ENCODE data around the gene SPATA9.

The SPATA9 gene

DNA sequence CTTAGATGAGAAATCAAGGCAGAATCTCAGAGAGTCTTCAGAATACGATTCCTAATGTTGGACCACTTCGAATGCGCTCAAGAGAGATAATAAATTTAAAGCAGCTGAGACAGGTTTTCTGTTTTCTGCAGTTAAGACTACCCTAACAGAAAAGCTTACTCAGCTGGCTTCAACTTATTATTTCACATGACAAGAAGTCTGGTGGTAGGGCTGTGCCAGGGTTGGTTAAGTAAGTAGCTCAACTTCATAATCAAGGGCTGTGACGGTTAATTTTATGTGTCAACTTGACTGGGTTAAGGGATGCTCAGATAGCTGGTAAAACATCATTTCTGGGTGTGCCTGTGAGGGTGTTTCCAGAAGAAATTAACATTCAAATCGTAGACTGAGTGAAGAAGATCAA is 59.1 kb downstream of the SPATA9 start:
- H3K27me3 ChIP-seq (ENCODE audit: insufficient read depth, low read length) = peaks cover 32% of the 10 kb centered on the region
- no peaks in the 10 kb centered on the region for H3K79me1 ChIP-seq (ENCODE audit: low read length)
- no peak overlapping the region for H4K91ac ChIP-seq (ENCODE audit: low read depth, low read length)
- H4K8ac ChIP-seq (ENCODE audit: low read depth, low read length) = no peak overlapping the region
- H2BK5ac ChIP-seq (ENCODE audit: low read depth, low read length, poor library complexity) = no peak overlapping the region
- H3K4me1 ChIP-seq (ENCODE audit: control insufficient read depth in 1 of 2, insufficient read depth in 2 of 2, low read length in 2 of 2) = peaks cover 7 to 18% of the 10 kb centered on the region in 2 experiments
- no peak overlapping the region for H2AFZ ChIP-seq (ENCODE audit: insufficient read depth, low read length, poor library complexity)
- no peak overlapping the region for H2AK5ac ChIP-seq (ENCODE audit: low read length)
- no peak overlapping the region for H3K27ac ChIP-seq (ENCODE audit: low read depth, low read length)
- H3K4me3 ChIP-seq (ENCODE audit: low read depth, low read length) = no peak overlapping the region
- no peak overlapping the region for H3K4ac ChIP-seq (ENCODE audit: low read depth, low read length)
- no peaks in the 10 kb centered on the region for H3K36me3 ChIP-seq (ENCODE audit: control insufficient read depth in 1 of 2, insufficient read depth in 2 of 2, low read length in 2 of 2)
- H3K9ac ChIP-seq (ENCODE audit: low read length) = no peak overlapping the region
- WGBS (ENCODE audit: extremely low coverage, insufficient coverage, insufficient read length) = no CpG with 5 or more reads among the region's 5 CpGs
- no peak overlapping the region for H3K14ac ChIP-seq (ENCODE audit: low read length)
- H2BK12ac ChIP-seq (ENCODE audit: low read length) = no peak overlapping the region
- H4K12ac ChIP-seq (ENCODE audit: low read depth, low read length) = no peak overlapping the region
- H2BK120ac ChIP-seq (ENCODE audit: insufficient read depth, low read length, poor library complexity) = no peak overlapping the region
- no peak for DNase-seq
- no peaks in the 10 kb centered on the region for H3K79me2 ChIP-seq (ENCODE audit: control insufficient read depth, insufficient read depth, low read length, poor library complexity)
- H3K23ac ChIP-seq (ENCODE audit: low read length) = no peak overlapping the region
- H3K18ac ChIP-seq (ENCODE audit: low read length) = no peak overlapping the region
- H3K4me2 ChIP-seq (ENCODE audit: low read length) = no peak overlapping the region
- peaks cover 2% of the 10 kb centered on the region for H3K9me3 ChIP-seq (ENCODE audit: insufficient read depth, low read depth, low read length)

DNA sequence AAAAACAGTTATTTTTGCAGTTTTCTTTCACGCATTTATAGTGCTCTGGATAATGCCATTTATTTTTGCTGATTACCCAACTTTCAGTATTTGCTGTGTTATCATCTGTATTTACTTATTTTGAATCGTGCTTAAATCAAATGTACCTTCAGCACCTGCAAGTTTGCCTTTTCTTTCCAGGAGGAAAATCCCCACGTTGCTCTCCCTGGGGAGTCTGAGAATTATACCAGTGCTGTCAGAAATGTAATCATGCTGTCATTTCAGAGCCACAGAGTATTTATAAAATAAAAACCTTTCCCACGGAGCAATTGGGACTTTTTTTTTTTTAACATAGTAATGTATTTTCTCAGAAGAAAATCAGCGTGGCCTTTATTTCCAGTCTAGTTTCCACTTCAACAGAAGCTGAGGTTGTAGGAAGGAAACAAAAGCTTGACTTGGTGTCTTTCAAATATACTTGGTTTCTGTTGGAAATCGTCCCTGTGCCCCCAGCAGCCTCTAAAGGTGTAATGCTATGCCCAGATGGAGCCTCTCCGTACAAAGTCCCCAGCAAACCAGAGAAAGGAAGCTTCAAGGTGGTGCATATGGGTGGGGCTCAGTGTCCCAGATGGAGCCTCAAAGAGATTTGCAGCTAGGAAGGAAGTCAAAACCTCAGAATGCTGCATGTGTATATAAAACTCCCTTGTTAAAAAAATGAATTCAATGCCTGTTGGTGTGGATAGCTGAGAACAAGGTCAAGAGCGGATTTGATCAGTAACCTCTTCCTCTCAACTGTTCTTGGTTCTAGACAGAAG is 60.8 kb downstream of the SPATA9 start:
- Histone ChIP-seq H3K27me3 (ENCODE audit: insufficient read depth, low read length) (peaks cover 33% of the 10 kb centered on the region), H2BK12ac (ENCODE audit: low read length) (no peak overlapping the region), H3K4ac (ENCODE audit: low read depth, low read length) (no peak overlapping the region), H3K9ac (ENCODE audit: low read length) (no peak overlapping the region), H2BK120ac (ENCODE audit: insufficient read depth, low read length, poor library complexity) (no peak overlapping the region), H3K79me1 (ENCODE audit: low read length) (no peaks in the 10 kb centered on the region), H3K4me3 (ENCODE audit: low read depth, low read length) (no peak overlapping the region), H3K4me2 (ENCODE audit: low read length) (no peak overlapping the region), H2AK5ac (ENCODE audit: low read length) (no peak overlapping the region), H4K91ac (ENCODE audit: low read depth, low read length) (no peak overlapping the region), H3K79me2 (ENCODE audit: control insufficient read depth, insufficient read depth, low read length, poor library complexity) (no peaks in the 10 kb centered on the region), H3K18ac (ENCODE audit: low read length) (no peak overlapping the region), H4K12ac (ENCODE audit: low read depth, low read length) (no peak overlapping the region), H3K23ac (ENCODE audit: low read length) (no peak overlapping the region), H3K4me1 (ENCODE audit: control insufficient read depth in 1 of 2, insufficient read depth in 2 of 2, low read length in 2 of 2) (peaks cover 7 to 18% of the 10 kb centered on the region in 2 experiments), H3K14ac (ENCODE audit: low read length) (no peak overlapping the region), H2AFZ (ENCODE audit: insufficient read depth, low read length, poor library complexity) (no peak overlapping the region), H4K8ac (ENCODE audit: low read depth, low read length) (no peak overlapping the region), H3K9me3 (ENCODE audit: insufficient read depth, low read depth, low read length) (peaks cover 2% of the 10 kb centered on the region), H2BK5ac (ENCODE audit: low read depth, low read length, poor library complexity) (no peak overlapping the region), H3K27ac (ENCODE audit: low read depth, low read length) (no peak overlapping the region), H3K36me3 (ENCODE audit: control insufficient read depth in 1 of 2, insufficient read depth in 2 of 2, low read length in 2 of 2) (no peaks in the 10 kb centered on the region)
- WGBS (ENCODE audit: extremely low coverage, insufficient coverage, insufficient read length) = no CpG with 5 or more reads among the region's 8 CpGs
- no peak for DNase-seq

DNA sequence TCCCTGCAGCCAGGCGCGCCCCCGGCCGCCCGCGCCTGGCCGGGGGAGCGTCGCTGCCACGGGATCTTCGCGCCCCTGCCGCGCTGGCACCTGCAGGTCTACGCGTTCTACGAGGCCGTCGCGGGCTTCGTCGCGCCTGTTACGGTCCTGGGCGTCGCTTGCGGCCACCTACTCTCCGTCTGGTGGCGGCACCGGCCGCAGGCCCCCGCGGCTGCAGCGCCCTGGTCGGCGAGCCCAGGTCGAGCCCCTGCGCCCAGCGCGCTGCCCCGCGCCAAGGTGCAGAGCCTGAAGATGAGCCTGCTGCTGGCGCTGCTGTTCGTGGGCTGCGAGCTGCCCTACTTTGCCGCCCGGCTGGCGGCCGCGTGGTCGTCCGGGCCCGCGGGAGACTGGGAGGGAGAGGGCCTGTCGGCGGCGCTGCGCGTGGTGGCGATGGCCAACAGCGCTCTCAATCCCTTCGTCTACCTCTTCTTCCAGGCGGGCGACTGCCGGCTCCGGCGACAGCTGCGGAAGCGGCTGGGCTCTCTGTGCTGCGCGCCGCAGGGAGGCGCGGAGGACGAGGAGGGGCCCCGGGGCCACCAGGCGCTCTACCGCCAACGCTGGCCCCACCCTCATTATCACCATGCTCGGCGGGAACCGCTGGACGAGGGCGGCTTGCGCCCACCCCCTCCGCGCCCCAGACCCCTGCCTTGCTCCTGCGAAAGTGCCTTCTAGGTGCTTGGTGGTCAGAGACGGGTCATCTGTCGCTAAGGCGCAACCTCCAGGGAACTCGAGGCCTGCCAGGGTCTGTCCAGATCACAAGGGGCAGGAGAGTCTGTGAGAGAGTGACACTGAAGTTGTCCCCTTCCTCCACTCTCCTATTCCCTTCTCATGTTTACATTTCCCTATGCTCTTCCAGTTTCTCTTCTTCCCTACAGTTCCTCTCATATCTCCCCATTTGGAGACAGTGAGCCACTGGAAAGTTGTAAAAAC is 61.6 kb downstream of the SPATA9 start:
- no CpG with 5 or more reads among the region's 92 CpGs for WGBS (ENCODE audit: extremely low coverage, insufficient coverage, insufficient read length)
- Histone ChIP-seq H3K9ac (ENCODE audit: low read length) (no peak overlapping the region), H3K23ac (ENCODE audit: low read length) (no peak overlapping the region), H3K27ac (ENCODE audit: low read depth, low read length) (no peak overlapping the region), H3K4me3 (ENCODE audit: low read depth, low read length) (peak overlapping the region; percentile 72), H3K79me2 (ENCODE audit: control insufficient read depth, insufficient read depth, low read length, poor library complexity) (no peaks in the 10 kb centered on the region), H3K4me1 (ENCODE audit: control insufficient read depth in 1 of 2, insufficient read depth in 2 of 2, low read length in 2 of 2) (peaks cover 7 to 18% of the 10 kb centered on the region in 2 experiments), H3K27me3 (ENCODE audit: insufficient read depth, low read length) (peaks cover 33% of the 10 kb centered on the region), H4K8ac (ENCODE audit: low read depth, low read length) (no peak overlapping the region), H3K14ac (ENCODE audit: low read length) (peak overlapping the region; percentile 26), H2BK120ac (ENCODE audit: insufficient read depth, low read length, poor library complexity) (no peak overlapping the region), H3K4ac (ENCODE audit: low read depth, low read length) (no peak overlapping the region), H2AK5ac (ENCODE audit: low read length) (no peak overlapping the region), H3K36me3 (ENCODE audit: control insufficient read depth in 1 of 2, insufficient read depth in 2 of 2, low read length in 2 of 2) (no peaks in the 10 kb centered on the region), H3K9me3 (ENCODE audit: insufficient read depth, low read depth, low read length) (peaks cover 2% of the 10 kb centered on the region), H3K79me1 (ENCODE audit: low read length) (no peaks in the 10 kb centered on the region), H2AFZ (ENCODE audit: insufficient read depth, low read length, poor library complexity) (peak overlapping the region; percentile 14), H2BK12ac (ENCODE audit: low read length) (no peak overlapping the region), H4K91ac (ENCODE audit: low read depth, low read length) (no peak overlapping the region), H2BK5ac (ENCODE audit: low read depth, low read length, poor library complexity) (no peak overlapping the region), H3K4me2 (ENCODE audit: low read length) (peak overlapping the region; percentile 96), H3K18ac (ENCODE audit: low read length) (peak overlapping the region; percentile 6), H4K12ac (ENCODE audit: low read depth, low read length) (no peak overlapping the region)
- peak; percentile 34 to 61 for DNase-seq

DNA sequence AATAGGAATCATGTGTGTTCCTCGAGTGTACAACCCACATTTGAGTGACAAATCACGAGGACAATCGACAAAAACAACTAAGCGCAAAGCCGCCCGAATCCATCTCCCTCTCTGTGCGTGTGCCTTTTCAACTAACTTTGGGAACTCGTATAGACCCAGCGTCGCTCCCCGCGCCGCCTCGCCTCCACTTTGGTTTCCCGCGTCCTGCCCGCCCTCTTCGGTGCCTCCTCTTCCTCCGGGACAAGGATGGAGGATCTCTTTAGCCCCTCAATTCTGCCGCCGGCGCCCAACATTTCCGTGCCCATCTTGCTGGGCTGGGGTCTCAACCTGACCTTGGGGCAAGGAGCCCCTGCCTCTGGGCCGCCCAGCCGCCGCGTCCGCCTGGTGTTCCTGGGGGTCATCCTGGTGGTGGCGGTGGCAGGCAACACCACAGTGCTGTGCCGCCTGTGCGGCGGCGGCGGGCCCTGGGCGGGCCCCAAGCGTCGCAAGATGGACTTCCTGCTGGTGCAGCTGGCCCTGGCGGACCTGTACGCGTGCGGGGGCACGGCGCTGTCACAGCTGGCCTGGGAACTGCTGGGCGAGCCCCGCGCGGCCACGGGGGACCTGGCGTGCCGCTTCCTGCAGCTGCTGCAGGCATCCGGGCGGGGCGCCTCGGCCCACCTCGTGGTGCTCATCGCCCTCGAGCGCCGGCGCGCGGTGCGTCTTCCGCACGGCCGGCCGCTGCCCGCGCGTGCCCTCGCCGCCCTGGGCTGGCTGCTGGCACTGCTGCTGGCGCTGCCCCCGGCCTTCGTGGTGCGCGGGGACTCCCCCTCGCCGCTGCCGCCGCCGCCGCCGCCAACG is 62.5 kb downstream of the SPATA9 start, which contains the start of gene GPR150:
TSS of gene GPR150 (plus strand) at position 58 of the 840 bp plus-strand sequence. CDS start at position 247, 189 bp downstream.
- H3K27me3 ChIP-seq (ENCODE audit: insufficient read depth, low read length) = peaks cover 33% of the 10 kb centered on the region
- H3K18ac ChIP-seq (ENCODE audit: low read length) = peak within 1 kb of the TSS; percentile 6
- peak within 1 kb of the TSS; percentile 72 for H3K4me3 ChIP-seq (ENCODE audit: low read depth, low read length)
- H2BK120ac ChIP-seq (ENCODE audit: insufficient read depth, low read length, poor library complexity) = no peak within 1 kb of the TSS
- no peak within 1 kb of the TSS for H2BK12ac ChIP-seq (ENCODE audit: low read length)
- no peak within 1 kb of the TSS for H2BK5ac ChIP-seq (ENCODE audit: low read depth, low read length, poor library complexity)
- no peaks in the 10 kb centered on the region for H3K36me3 ChIP-seq (ENCODE audit: control insufficient read depth in 1 of 2, insufficient read depth in 2 of 2, low read length in 2 of 2)
- H3K4me2 ChIP-seq (ENCODE audit: low read length) = peak within 1 kb of the TSS; percentile 96
- H3K4ac ChIP-seq (ENCODE audit: low read depth, low read length) = no peak within 1 kb of the TSS
- no peak within 1 kb of the TSS for H2AK5ac ChIP-seq (ENCODE audit: low read length)
- DNase-seq = peak; percentile 62 to 71
- peaks cover 7 to 18% of the 10 kb centered on the region in 2 experiments for H3K4me1 ChIP-seq (ENCODE audit: control insufficient read depth in 1 of 2, insufficient read depth in 2 of 2, low read length in 2 of 2)
- H3K9me3 ChIP-seq (ENCODE audit: insufficient read depth, low read depth, low read length) = peaks cover 2% of the 10 kb centered on the region
- peak within 1 kb of the TSS; percentile 56 for H2AFZ ChIP-seq (ENCODE audit: insufficient read depth, low read length, poor library complexity)
- H4K91ac ChIP-seq (ENCODE audit: low read depth, low read length) = no peak within 1 kb of the TSS
- no peaks in the 10 kb centered on the region for H3K79me1 ChIP-seq (ENCODE audit: low read length)
- no peak within 1 kb of the TSS for H4K8ac ChIP-seq (ENCODE audit: low read depth, low read length)
- peak within 1 kb of the TSS; percentile 26 for H3K14ac ChIP-seq (ENCODE audit: low read length)
- no peak within 1 kb of the TSS for H3K9ac ChIP-seq (ENCODE audit: low read length)
- H4K12ac ChIP-seq (ENCODE audit: low read depth, low read length) = no peak within 1 kb of the TSS
- H3K79me2 ChIP-seq (ENCODE audit: control insufficient read depth, insufficient read depth, low read length, poor library complexity) = no peaks in the 10 kb centered on the region
- WGBS (ENCODE audit: extremely low coverage, insufficient coverage, insufficient read length) = no CpG with 5 or more reads among the region's 85 CpGs
- no peak within 1 kb of the TSS for H3K27ac ChIP-seq (ENCODE audit: low read depth, low read length)
- H3K23ac ChIP-seq (ENCODE audit: low read length) = no peak within 1 kb of the TSS

All from trophoblast cell (in vitro differentiated cells and primary cell).